MCF 10A (cell line): ENCODE measurements around the gene ZYG11A. TPM values are rescaled to one million over a fixed set of nuclear protein-coding genes. Genes with fewer than 3 reads are reported as not detected.
"Not testable (repeated sequence)": the region's sequence is repeated elsewhere in the genome, so short reads cannot be mapped to it uniquely, and the experiment has no call there.

ENCODE experiments used
- BruUV-seq: library from RNA; stranded (reverse); fragments of 400-500 nt; replicated peaks from 2 replicates; lab custom pipeline; 2021; lab: Mats Ljungman, UMichigan
- CTCF ChIA-PET: fragments of 300-600 bp; sonication (Branson Sonifier 250); formaldehyde crosslinking; extraction: SDS; loops from one replicate; lab custom pipeline; 2021; ENCODE audit warnings: antibody characterized with exemption, inconsistent platforms; lab: Yijun Ruan, JAX
- POLR2A ChIA-PET: fragments of 300-600, 350-650 bp; sonication (Branson Sonifier 250); formaldehyde crosslinking; extraction: SDS; loops from one replicate; lab custom pipeline; 2020; ENCODE audit warnings: antibody characterized with exemption, inconsistent platforms; lab: Yijun Ruan, JAX
- DNase-seq: peaks from one replicate; pipeline ENCODE4 v3.0.0-alpha.2; 2018; ENCODE audit not compliant: unreplicated experiment
- H3K27ac Mint-ChIP-seq: one replicate; pipeline ENCODE4 v1.8.0; 2022; ENCODE audit warnings: mild to moderate bottlenecking, low read depth, mixed read lengths; ENCODE audit not compliant: unreplicated experiment
- H3K27me3 Mint-ChIP-seq: one replicate; pipeline ENCODE4 v1.8.0; 2022; ENCODE audit warnings: mixed read lengths; ENCODE audit not compliant: insufficient read depth, unreplicated experiment
- H3K36me3 Mint-ChIP-seq: one replicate; pipeline ENCODE4 v1.8.0; 2022; ENCODE audit warnings: mild to moderate bottlenecking, moderate library complexity, mixed read lengths; ENCODE audit not compliant: insufficient read depth, unreplicated experiment
- H3K4me1 Mint-ChIP-seq: one replicate; pipeline ENCODE4 v1.8.0; 2022; ENCODE audit warnings: mixed read lengths; ENCODE audit not compliant: insufficient read depth, unreplicated experiment
- H3K4me3 Mint-ChIP-seq: one replicate; pipeline ENCODE4 v1.8.0; 2022; ENCODE audit warnings: mild to moderate bottlenecking, moderate library complexity, mixed read lengths; ENCODE audit not compliant: unreplicated experiment
- H3K9me3 Mint-ChIP-seq: one replicate; pipeline ENCODE4 v1.8.0; 2022; ENCODE audit warnings: mixed read lengths; ENCODE audit not compliant: unreplicated experiment
- CTCF ChIP-seq: fragments of 200-600 bp; IDR thresholded peaks from one replicate; pipeline ENCODE4 v1.8.0; 2022; ENCODE audit warnings: antibody characterized with exemption, mild to moderate bottlenecking; ENCODE audit not compliant: unreplicated experiment
- intact Hi-C: fragments of 100-400 bp; cut with micrococcal nuclease; formaldehyde crosslinking; loops from 2 replicates; pipeline ENCODE4 v1.14.1; 2022
- total RNA-seq: library from RNA; stranded (reverse); gene quantifications from 2 replicates; pipeline ENCODE4 v1.2.3, GENCODE V29; 2022

Gene ZYG11A
- total RNA-seq, 1 experiment from 2014 or later: not detected

GRCh38 chr1:52857443-52857842, 14.9 kb downstream of the ZYG11A start:
- DNase-seq: no peak
- no TSS peak for BruUV-seq
- no peak overlapping the region for H3K4me3 Mint-ChIP-seq
- no peaks in the 10 kb centered on the region for H3K36me3 Mint-ChIP-seq
- no peaks in the 10 kb centered on the region for H3K9me3 Mint-ChIP-seq
- intact Hi-C loops: no loop called here
- no peak for TF ChIP-seq CTCF
- CTCF ChIA-PET: interaction anchor here (0.5 kb wide), 1 partner anchor 26 kb away, joined by 3 read pairs; no protein-coding TSS in a partner anchor
- H3K4me1 Mint-ChIP-seq: no peaks in the 10 kb centered on the region
- no peak overlapping the region for H3K27ac Mint-ChIP-seq
- no peaks in the 10 kb centered on the region for H3K27me3 Mint-ChIP-seq
- POLR2A ChIA-PET: no interaction called here

- intact Hi-C loops: no loop called here
- ChIA-PET POLR2A (no interaction called here), CTCF (interaction anchor here (0.5 to 0.6 kb wide), 2 partner anchors 20 to 100 kb away, joined by 3 to 6 read pairs; no protein-coding TSS in a partner anchor)
- Mint-ChIP-seq H3K36me3 (no peaks in the 10 kb centered on the region), H3K27me3 (no peaks in the 10 kb centered on the region), H3K9me3 (no peaks in the 10 kb centered on the region), H3K4me3 (no peak overlapping the region), H3K4me1 (no peaks in the 10 kb centered on the region), H3K27ac (no peak overlapping the region)
- no peak for TF ChIP-seq CTCF
- DNase-seq: no peak
- BruUV-seq: no TSS peak
Observed at GRCh38 chr1:52862666-52863458, 20.3 kb downstream of the ZYG11A start.

GRCh38 chr1:52867087-52867863, 24.7 kb downstream of the ZYG11A start:
- POLR2A ChIA-PET: no interaction called here
- H3K4me3 Mint-ChIP-seq: no peak overlapping the region

GRCh38 chr1:52869727-52870126, 27.2 kb downstream of the ZYG11A start:
- intact Hi-C loops, DNase-seq, H3K4me1 Mint-ChIP-seq, H3K27ac Mint-ChIP-seq, H3K4me3 Mint-ChIP-seq, POLR2A ChIA-PET, BruUV-seq, H3K36me3 Mint-ChIP-seq, H3K27me3 Mint-ChIP-seq, CTCF ChIA-PET, H3K9me3 Mint-ChIP-seq: not testable (repeated sequence)

More at GRCh38 chr1:52867087-52867863, 24.7 kb downstream of the ZYG11A start:
- Mint-ChIP-seq H3K27ac (no peak overlapping the region), H3K36me3 (no peaks in the 10 kb centered on the region), H3K4me1 (no peaks in the 10 kb centered on the region), H3K27me3 (no peaks in the 10 kb centered on the region), H3K9me3 (no peaks in the 10 kb centered on the region)
- TF ChIP-seq CTCF: no peak
- intact Hi-C loops: no loop called here
- no TSS peak for BruUV-seq
- no peak for DNase-seq
- CTCF ChIA-PET: no interaction called here
